Activated naive CD4-positive, alpha-beta T cell treated with Interleukin-2 at 50 U/mL for 16 hours (primary cell): ENCODE data around the gene TACC3.
"Not testable (repeated sequence)": the region's sequence is repeated elsewhere in the genome, so short reads cannot be mapped to it uniquely, and the experiment has no call there.

ENCODE experiments used
- DNase-seq: peaks from one replicate; pipeline ENCODE4 v3.0.0-alpha.2; 2020

TACC3 gene

DNA sequence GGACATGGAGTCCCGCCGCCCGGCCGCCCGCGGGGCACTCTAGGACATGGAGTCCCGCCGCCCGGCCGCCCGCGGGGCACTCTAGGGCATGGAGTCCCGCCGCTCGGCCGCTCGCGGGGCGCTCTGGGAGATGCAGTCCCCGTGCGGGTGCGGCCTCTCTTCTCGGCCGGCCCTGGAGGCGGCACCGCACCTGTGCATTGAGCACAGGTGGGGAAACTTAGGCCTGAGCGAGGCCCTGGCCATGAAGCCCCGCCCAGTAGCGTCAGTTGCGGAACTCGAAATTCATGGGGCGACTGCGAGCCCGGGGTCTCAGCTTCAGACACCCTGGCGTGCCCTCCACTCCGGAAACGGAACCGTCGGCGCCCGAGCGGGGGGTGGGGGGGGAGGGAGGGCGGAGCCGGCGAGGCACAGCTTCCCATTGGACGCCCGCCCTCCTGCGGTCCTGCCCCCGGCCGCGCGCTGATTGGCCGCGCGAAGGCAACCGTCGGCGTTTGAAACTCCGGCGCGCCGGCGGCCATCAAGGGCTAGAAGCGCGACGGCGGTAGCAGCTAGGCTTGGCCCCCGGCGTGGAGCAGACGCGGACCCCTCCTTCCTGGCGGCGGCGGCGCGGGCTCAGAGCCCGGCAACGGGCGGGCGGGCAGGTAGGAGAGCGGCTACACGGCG, at the start of gene TACC3, which contains the start of gene TMEM129:
TACC3 (plus strand) TSS at position 519 of the 663 bp plus-strand sequence. CDS start 1,901 bp downstream, outside the sequence.
TMEM129 (minus strand) TSS at position 321 of the 663 bp plus-strand sequence. CDS start 486 bp downstream, outside the sequence.
- peak; percentile 95 for DNase-seq

DNA sequence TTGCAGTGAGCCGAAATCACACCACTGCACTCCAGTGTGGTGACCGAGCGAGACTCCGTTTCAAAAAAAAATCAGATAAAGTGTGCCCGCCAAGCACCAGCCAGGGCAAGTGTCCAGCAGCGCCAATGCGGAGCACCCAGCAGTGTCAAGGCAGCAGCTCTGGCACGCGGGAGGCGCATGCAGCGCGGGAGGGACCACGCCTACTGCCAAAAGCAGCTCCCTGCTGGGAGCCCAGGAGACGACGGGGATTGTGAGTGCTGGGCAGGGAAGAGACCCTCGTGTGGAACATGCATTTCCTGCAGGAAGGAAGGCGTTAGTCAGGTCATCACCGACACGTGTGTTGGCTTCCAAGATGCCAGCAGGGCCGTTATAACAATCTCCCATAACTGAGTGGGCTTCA, 47.6 kb upstream of the TACC3 start:
- DNase-seq = no peak

GRCh38 chr4:1674682-1675081, 46.6 kb upstream of the TACC3 start:
- DNase-seq = no peak

GRCh38 chr4:1675136-1675801, 46.1 kb upstream of the TACC3 start:
- no peak for DNase-seq

GRCh38 chr4:1675802-1676137, 45.6 kb upstream of the TACC3 start:
- DNase-seq = no peak

- no peak for DNase-seq
Observed at GRCh38 chr4:1676605-1677525, 44.5 kb upstream of the TACC3 start.

GRCh38 chr4:1678244-1678643, 43.1 kb upstream of the TACC3 start:
- no peak for DNase-seq

DNA sequence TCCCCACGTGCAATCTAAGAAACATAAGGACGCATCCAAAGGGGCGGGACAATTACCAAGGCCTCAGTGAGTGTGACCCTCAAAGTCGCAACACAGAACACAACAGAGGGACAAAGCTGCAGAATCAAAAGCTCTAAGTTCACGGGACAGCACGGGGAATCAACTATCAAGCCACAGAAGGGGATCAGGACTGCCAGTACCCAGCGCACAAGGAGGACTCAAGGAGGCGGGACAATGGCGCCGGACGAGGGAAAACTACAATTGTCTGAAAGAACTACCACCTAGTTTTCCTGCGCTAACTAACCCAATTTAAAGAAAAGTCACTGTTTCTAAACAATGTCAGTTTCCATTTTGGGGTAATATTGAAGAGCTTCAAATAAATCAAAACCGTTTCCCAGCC, 38.5 kb upstream of the TACC3 start:
- DNase-seq = no peak

- DNase-seq = no peak
Observed at GRCh38 chr4:1683261-1683735, 38.0 kb upstream of the TACC3 start.

- peak; percentile 94 for DNase-seq
Observed at GRCh38 chr4:1683736-1684505, 37.4 kb upstream of the TACC3 start, which contains the start of gene FAM53A. FAM53A (minus strand) TSS chr4:1684313; CDS start chr4:1668741, 15,572 bp downstream.

DNA sequence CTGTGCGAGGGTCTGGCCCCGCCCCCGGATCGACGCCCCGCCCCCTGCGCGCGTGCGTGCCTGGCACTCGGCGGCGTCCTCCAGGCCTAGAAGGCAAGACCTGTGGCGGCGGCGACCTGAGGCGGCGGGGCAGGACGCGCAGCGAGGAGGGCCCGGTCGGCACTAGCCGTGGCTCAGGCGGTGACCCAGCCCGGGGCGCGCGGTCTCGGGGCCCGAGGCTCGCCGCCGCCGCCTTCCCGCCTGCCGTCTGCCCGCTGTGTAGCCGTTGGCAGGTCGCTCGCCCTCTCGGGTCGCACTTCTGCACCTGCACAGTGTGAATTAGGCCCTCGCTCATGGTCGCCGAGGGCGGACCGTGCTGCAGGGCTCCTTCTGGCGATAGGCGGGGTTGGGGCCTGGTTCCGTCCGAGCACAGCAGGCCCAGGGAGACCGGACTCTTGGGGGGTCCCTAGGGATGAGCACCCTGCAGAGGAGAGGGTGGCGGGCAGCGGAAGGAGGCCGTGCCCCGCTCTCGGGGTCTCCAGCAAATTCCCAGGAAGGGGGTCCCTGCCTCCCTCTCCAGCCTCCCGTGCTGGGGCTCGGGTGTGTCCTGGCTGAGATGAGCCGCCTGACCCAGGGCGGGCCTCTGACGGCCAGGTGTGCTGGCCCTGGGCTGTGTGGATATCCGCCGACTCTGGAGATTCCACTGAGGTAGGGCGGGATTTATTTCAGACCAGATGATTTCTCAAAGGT, 36.7 kb upstream of the TACC3 start:
- no peak for DNase-seq

DNA sequence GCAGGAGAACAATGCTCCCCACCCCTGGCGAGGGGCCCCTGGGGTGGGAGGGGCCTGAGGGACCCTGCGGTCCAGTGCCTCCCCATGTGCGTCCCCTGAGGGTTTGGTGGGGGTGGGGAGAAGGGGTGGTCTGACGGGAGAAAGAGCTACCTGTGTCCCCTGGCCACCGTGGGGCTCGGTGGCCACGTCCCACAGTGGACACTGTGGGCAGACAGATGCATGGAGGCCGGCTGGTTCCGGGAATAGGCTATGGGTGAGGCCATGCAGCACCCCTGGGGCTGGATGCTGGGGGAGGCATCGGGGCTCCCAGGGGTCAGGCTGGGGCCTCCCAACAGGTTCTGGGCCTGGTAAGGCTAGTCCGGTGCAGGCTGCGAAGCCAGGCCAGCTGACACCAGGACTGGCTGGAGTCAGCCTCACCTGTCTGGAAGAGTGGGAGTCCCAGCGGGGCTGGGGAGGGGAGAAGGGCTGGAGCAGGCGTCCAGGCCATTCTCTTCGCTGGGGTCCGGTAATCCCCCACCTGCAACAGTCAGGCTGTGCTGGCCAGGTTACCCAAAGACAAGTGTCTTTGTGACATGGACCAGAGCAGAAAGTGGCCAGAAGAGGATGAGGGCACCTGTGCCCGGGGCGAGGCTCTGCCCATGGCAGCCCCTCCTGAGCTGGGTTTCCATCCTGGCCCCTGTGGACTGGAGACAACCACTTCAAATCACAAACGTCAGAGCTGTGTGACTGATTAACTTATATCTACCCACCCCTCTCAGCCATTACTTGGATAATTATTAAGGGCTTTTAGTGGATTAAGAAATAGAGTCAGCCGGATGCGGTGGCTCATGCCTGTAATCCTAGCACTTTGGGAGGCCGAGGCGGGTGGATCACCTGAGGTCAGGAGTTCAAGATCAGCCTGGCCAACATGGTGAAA, 35.8 kb upstream of the TACC3 start:
- no peak for DNase-seq

GRCh38 chr4:1686440-1687036, 34.8 kb upstream of the TACC3 start:
- no peak for DNase-seq

DNA sequence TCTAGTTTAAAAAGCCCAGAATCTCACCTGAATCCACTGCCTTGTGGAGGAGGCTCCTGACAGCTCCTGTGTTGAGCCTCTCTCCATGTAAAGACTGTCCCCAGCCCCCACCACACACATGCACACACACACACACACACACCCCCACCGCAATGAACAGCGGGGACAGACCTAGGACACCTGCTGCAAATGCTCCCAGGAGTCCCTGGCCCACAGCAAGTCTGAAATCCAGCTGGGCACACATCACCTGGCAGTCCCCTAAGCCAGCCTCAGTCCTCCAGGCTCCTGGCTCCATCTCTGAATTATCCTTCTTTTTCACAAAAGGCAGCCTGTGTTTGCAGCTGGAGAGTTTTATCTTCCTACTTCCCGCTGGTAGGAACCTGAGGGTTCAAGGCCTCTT, 30.6 kb upstream of the TACC3 start:
- DNase-seq = no peak

DNA sequence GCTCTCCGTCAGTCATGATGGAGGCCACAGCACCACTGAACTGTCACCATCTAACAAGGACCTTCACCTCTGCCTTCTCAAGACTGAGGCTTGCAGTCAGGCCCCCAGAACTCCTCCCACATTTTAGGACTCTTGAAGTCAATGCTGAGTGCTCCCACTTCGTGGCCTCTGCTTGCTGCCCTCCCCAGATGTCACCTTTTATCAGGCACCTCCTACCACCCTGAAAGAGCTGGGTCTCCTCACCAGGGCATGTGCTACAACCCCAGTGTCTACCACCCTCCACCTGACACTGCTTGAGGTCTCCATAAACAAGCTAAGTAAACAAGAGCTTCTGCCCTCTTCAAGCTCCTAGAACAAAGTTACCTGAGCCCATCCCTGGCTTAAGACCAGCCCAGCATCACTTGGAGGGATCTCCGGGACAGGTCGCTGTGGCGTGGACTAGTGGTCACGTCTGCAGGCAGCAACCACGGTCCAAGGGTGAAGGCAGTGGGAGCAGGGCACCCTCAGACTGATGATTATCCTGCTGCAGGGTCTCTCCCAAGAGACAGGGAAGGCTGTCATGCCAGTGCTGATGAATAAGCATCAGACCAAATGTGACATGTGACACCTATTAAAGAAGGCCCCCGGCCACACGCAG, 29.5 kb upstream of the TACC3 start:
- no peak for DNase-seq

DNA sequence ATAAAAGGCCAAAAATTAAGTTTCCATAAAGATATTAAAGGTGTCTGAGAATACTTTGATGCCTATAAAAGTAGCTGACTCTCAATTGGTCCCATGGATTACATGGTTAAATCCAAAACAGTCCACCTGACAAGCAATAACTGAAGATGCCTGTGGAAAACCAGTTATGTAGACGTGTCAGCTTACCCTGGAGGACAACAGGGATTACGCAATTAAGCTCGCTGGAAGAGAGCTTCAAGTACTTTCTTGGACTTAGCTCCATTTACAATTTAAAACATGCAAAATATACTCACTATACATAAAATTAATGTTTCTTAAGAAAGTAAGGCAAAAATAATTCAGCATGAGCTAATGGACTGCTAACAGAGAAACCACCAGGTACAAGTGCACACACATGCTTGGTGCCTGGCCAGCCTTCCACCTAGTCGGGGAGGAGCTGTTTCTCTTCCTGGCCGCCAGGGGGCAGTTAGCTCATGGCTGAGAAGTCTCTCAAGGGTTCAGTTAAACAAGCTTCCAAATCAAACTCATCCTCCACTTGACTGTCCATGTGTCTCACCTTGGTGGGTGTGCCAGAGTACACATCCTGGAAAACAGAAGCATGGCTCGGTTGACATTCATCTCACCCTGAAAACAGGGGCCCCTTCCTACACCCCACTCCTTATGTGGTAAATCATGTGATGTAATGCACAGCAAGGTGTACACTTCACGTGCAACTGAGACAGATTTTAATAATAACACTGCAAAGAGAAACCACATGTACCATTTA, 28.0 kb upstream of the TACC3 start:
- peak; percentile 78 for DNase-seq

DNA sequence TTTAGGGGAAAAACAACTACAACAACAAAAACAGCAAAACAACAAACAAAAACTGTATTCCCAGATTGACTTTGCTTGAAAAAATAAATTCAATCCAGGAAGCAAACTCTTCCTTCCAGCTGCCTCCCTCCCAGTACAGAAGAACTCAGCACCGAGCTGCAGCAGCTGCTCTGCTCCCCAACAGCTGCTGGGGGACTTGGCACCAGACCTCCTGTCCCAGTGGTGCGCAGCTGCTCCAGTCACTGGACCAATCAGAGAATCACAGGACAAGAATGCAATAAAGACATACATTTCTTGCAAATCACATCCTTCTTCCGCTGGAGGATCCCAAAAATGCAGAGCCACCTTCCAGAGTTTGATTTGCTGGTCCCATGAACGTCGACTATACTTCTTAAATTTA, 25.4 kb upstream of the TACC3 start:
- no peak for DNase-seq

- DNase-seq = not testable (repeated sequence)
Observed at GRCh38 chr4:1701671-1702070, 19.6 kb upstream of the TACC3 start.

GRCh38 chr4:1703867-1704266, 17.5 kb upstream of the TACC3 start:
- no peak for DNase-seq
